HEK293T (cell line): Measurements from ENCODE around the gene ZNF273.

Source experiments
- ARNT ChIP-seq: fragments of 450-650 bp; IDR thresholded peaks from 2 replicates; pipeline ENCODE4 v1.6.1; 2017; ENCODE audit warnings: mild to moderate bottlenecking
- BHLHE40 ChIP-seq: fragments of 450-650 bp; IDR thresholded peaks from 2 replicates; pipeline ENCODE4 v1.6.1; 2016; ENCODE audit warnings: mild to moderate bottlenecking, moderate library complexity, borderline replicate concordance
- FOXA1 ChIP-seq: fragments of 450-650 bp; IDR thresholded peaks from 2 replicates; pipeline ENCODE4 v1.6.1; 2016; ENCODE audit warnings: mild to moderate bottlenecking
- FOXK2 ChIP-seq: fragments of 450-650 bp; IDR thresholded peaks from 2 replicates; pipeline ENCODE4 v1.6.1; 2016; ENCODE audit warnings: mild to moderate bottlenecking
- HDGF ChIP-seq: fragments of 450-650 bp; IDR thresholded peaks from 2 replicates; pipeline ENCODE4 v1.6.1; 2017; ENCODE audit warnings: antibody characterized with exemption, borderline replicate concordance
- PKNOX1 ChIP-seq: fragments of 450-650 bp; IDR thresholded peaks from 2 replicates; pipeline ENCODE4 v1.6.1; 2016
- SP1 ChIP-seq: fragments of 450-650 bp; IDR thresholded peaks from 2 replicates; pipeline ENCODE4 v1.6.1; 2017
- SUZ12 ChIP-seq: fragments of 450-650 bp; IDR thresholded peaks from 2 replicates; pipeline ENCODE4 v1.6.1; 2016; ENCODE audit warnings: mild to moderate bottlenecking
- TARDBP ChIP-seq: fragments of 450-650 bp; IDR thresholded peaks from 2 replicates; pipeline ENCODE4 v1.6.1; 2016
- ZNF384 ChIP-seq: fragments of 450-650 bp; IDR thresholded peaks from 2 replicates; pipeline ENCODE4 v1.6.1; 2016

GRCh38 chr7:64871761-64872160 is 31.3 kb upstream of the ZNF273 start:
- TF ChIP-seq FOXK2, result no peak
- no peak for TF ChIP-seq BHLHE40
- TF ChIP-seq SP1, result no peak
- TF ChIP-seq ZNF384, result no peak
- no peak for TF ChIP-seq TARDBP
- TF ChIP-seq PKNOX1, result no peak
- TF ChIP-seq HDGF, result no peak
- TF ChIP-seq SUZ12, result no peak
- no peak for TF ChIP-seq ARNT
- TF ChIP-seq FOXA1, result no peak
